Measurements from ENCODE around the gene SMDT1. TPM values are rescaled to one million over a fixed set of nuclear protein-coding genes. Genes with fewer than 3 reads are reported as not detected.

The SMDT1 gene, protein sequence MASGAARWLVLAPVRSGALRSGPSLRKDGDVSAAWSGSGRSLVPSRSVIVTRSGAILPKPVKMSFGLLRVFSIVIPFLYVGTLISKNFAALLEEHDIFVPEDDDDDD
- 10 to 100 TPM; 34.7 to 66.2 TPM for total RNA-seq

- ATAC-seq (replicated peaks), result peak; percentile 92
- H3K9me3 Mint-ChIP-seq, result no peaks in the 10 kb centered on the region
- no peaks in the 10 kb centered on the region for H3K27me3 Mint-ChIP-seq
- peaks cover 9% of the 10 kb centered on the region for H3K4me1 Mint-ChIP-seq
- H3K4me3 Mint-ChIP-seq, result peak within 1 kb of the TSS; percentile 99
- H3K36me3 Mint-ChIP-seq (ENCODE audit: low read depth), result peaks cover 48% of the 10 kb centered on the region
- peak within 1 kb of the TSS; percentile 98 for H3K27ac Mint-ChIP-seq
These were observed at the start of gene SMDT1 for GRCh38 chr22:42079319-42080251. TSS of gene SMDT1 (plus strand) at chr22:42079700. CDS start at chr22:42079769, 69 bp downstream.

DNA sequence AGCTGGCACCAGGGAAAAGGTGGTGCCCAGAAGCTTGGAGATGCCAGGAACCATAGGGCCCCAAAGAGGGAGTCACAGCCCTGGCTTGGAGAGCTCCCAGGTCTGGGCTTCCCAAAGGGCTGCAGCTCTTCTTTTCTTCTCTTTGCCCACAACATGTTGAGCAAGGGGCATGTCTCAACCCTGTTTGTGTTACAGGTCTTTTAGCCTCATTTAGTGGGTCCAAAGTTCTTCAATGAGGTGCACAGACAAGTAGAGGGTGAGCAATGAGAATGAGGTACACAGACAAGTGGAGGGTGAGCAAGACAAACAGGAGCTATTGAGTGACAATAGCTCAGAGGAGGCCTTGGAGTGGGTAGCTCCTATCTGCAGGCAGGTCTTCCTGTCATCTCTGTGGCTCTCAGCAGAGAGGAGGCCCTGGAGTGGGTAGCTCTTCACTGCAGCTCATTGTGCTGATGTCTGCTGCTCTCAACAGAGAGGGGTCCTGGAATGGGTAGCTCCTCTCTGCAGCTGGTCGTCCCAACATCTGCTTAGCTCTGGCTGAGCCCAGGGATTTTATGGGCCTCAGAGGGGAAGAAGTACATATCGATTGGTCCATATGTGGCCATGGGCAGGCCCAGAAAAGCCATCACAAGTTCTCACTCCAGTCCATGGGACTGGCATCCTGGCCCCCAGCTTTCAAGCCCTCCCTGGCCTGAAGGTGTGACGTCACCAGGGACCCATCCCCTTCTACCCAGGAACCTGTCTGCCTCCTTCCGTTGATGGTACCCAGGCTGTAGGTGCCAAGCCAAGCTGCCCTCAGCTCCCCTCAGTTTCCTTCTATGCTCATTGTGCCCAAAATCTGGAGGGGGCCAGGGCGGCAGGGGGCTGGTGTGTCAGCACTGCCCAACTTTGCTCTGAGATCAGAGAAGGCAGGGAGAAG is 46.0 kb upstream of the SMDT1 start:
- H3K27me3 Mint-ChIP-seq, result no peaks in the 10 kb centered on the region
- no peak overlapping the region for H3K27ac Mint-ChIP-seq
- no peak for ATAC-seq (replicated peaks)
- H3K36me3 Mint-ChIP-seq (ENCODE audit: low read depth), result no peaks in the 10 kb centered on the region
- peaks cover 12% of the 10 kb centered on the region for H3K4me1 Mint-ChIP-seq
- H3K9me3 Mint-ChIP-seq, result no peaks in the 10 kb centered on the region
- no peak overlapping the region for H3K4me3 Mint-ChIP-seq

DNA sequence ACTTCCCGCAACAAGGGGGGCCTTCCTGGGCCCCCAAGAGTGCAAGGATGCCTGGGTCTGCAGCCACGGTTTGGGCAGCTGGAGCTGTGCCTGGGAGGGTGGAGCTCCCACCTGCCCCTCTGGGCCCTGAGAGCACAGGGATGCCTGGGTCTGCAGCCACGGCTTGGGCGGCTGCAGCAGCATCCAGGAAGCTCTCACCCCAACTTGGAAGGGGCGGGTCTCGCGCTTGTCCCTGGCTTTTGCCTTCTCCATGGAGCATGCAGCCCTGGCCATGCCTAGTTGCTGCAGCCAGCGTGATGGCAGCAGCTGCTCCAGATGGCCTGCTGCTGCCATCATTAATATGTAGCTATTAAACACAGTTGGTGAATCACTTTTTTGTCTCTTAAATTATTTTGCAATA is 44.2 kb upstream of the SMDT1 start:
- no peaks in the 10 kb centered on the region for H3K36me3 Mint-ChIP-seq (ENCODE audit: low read depth)
- peaks cover 10% of the 10 kb centered on the region for H3K4me1 Mint-ChIP-seq
- H3K27me3 Mint-ChIP-seq, result no peaks in the 10 kb centered on the region
- no peak for ATAC-seq (replicated peaks)
- no peak overlapping the region for H3K4me3 Mint-ChIP-seq
- H3K27ac Mint-ChIP-seq, result no peak overlapping the region
- H3K9me3 Mint-ChIP-seq, result no peaks in the 10 kb centered on the region

DNA sequence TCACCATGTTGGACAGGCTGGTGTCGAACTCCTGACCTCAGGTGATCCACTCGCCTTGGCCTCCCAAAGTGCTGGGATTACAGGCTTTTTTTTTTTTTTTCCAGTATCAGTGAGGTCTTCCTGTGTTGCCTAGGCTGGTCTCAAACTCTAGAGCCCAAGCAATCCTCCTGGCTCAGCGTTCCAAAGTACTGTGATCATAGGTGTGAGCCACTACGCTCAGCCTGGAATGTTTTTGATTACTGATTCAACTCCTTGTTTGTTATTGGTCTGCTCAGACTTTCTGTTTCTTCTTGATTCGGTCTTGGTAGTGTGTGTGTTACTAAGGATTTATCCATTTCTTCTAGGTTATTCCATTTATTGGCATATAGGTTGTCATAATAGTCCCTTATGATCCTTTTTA is 40.2 kb upstream of the SMDT1 start:
- Mint-ChIP-seq H3K4me1 (no peaks in the 10 kb centered on the region), H3K36me3 (ENCODE audit: low read depth) (no peaks in the 10 kb centered on the region), H3K27me3 (no peaks in the 10 kb centered on the region), H3K4me3 (no peak overlapping the region), H3K27ac (no peak overlapping the region), H3K9me3 (peaks cover 4% of the 10 kb centered on the region)
- ATAC-seq (replicated peaks), result no peak

GRCh38 chr22:42041784-42042183 is 37.7 kb upstream of the SMDT1 start:
- H3K4me1 Mint-ChIP-seq, result no peaks in the 10 kb centered on the region
- no peaks in the 10 kb centered on the region for H3K36me3 Mint-ChIP-seq (ENCODE audit: low read depth)
- ATAC-seq (replicated peaks), result no peak
- no peak overlapping the region for H3K27ac Mint-ChIP-seq
- H3K27me3 Mint-ChIP-seq, result no peaks in the 10 kb centered on the region
- no peak overlapping the region for H3K4me3 Mint-ChIP-seq
- peaks cover 4% of the 10 kb centered on the region for H3K9me3 Mint-ChIP-seq

GRCh38 chr22:42050641-42051180 is 28.8 kb upstream of the SMDT1 start:
- Mint-ChIP-seq H3K27ac (no peak overlapping the region), H3K9me3 (no peaks in the 10 kb centered on the region), H3K36me3 (ENCODE audit: low read depth) (no peaks in the 10 kb centered on the region), H3K27me3 (no peaks in the 10 kb centered on the region), H3K4me3 (no peak overlapping the region), H3K4me1 (no peaks in the 10 kb centered on the region)
- ATAC-seq (replicated peaks), result no peak

- ATAC-seq (replicated peaks), result no peak
- Mint-ChIP-seq H3K36me3 (ENCODE audit: low read depth) (peaks cover 6% of the 10 kb centered on the region), H3K4me3 (no peak overlapping the region), H3K27me3 (no peaks in the 10 kb centered on the region), H3K4me1 (no peaks in the 10 kb centered on the region), H3K9me3 (peaks cover 7% of the 10 kb centered on the region), H3K27ac (no peak overlapping the region)
These were observed 26.7 kb upstream of the SMDT1 start for GRCh38 chr22:42052765-42053164.

GRCh38 chr22:42056757-42057511 is 22.6 kb upstream of the SMDT1 start:
- Mint-ChIP-seq H3K4me3 (no peak overlapping the region), H3K27me3 (no peaks in the 10 kb centered on the region), H3K4me1 (no peaks in the 10 kb centered on the region), H3K9me3 (peaks cover 7% of the 10 kb centered on the region), H3K36me3 (ENCODE audit: low read depth) (peaks cover 46% of the 10 kb centered on the region), H3K27ac (no peak overlapping the region)
- ATAC-seq (replicated peaks), result no peak

DNA sequence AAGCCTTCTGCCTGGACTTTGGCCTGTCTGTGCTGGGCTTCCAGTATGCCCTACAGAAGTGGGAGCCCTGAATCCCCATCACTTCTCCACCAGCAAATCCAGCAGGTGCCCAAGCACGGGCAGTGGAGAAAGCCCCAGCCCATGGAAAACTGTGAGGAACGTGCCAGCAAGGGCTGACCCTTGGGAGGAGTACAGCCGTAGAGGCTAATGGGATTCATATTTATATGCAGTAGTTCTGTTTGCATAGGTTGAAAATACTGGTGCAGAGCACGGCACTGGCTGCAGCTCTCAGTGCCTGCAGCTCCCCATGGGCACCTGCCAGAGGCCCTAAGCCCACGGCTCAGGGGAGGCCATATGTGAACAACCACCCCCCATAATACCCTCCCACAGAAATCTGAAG is 19.0 kb upstream of the SMDT1 start:
- Mint-ChIP-seq H3K36me3 (ENCODE audit: low read depth) (peaks cover 74% of the 10 kb centered on the region), H3K4me1 (no peaks in the 10 kb centered on the region), H3K27ac (no peak overlapping the region), H3K4me3 (no peak overlapping the region), H3K27me3 (no peaks in the 10 kb centered on the region), H3K9me3 (peaks cover 7% of the 10 kb centered on the region)
- no peak for ATAC-seq (replicated peaks)

DNA sequence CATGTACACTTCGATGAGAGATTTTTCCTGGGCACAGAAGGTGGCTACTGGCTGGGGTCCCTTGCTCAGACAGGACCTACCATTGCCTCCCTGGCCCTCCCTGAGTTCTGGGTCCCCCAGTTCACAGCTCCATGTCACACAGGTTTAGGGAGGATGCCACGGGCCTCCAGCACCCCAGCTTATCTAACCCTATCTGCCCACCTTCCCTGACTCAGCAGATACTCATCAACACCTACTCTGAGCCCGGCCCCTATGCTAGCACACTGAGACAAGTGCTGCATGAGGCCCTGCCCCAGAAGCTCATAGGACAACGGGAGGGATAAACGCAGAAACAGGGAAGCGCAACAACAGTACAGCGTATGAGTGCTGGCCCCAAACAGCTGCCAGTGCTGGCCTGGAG is 18.5 kb upstream of the SMDT1 start:
- ATAC-seq (replicated peaks), result no peak
- H3K36me3 Mint-ChIP-seq (ENCODE audit: low read depth), result peaks cover 78% of the 10 kb centered on the region
- H3K27ac Mint-ChIP-seq, result no peak overlapping the region
- H3K4me3 Mint-ChIP-seq, result no peak overlapping the region
- no peaks in the 10 kb centered on the region for H3K27me3 Mint-ChIP-seq
- H3K4me1 Mint-ChIP-seq, result no peaks in the 10 kb centered on the region
- peaks cover 7% of the 10 kb centered on the region for H3K9me3 Mint-ChIP-seq

DNA sequence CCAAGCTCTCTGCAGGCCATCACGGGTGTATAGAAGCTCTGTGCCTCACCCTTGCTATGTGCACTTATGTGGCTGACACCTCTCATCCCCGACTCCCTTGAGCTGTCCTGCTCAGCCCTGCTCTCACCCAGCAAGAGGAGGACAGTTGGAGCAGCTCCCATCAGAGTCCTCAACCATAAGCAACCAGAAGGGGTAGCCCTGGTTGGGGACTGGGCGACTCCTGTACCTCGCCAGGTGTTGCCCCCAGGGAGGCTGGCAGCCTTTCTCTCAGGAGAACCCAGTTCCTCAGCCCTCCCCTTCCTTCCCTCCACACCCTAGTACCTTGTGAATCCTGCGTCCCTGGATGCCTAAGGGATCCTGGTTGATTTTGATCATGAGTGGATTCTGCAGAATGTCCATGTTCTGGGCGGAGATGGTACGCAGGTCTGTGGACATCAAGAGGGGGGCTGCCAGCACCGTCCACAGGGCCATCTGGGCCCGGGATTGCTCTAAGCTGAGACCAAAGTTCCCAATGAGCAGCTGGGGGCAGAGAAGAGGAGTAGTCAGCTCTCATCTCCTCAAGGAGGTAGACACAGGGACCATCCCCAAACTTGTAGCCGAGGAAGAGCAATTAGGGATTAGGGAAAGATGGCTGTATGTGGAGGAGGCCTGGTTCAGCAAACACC is 16.9 kb upstream of the SMDT1 start:
- Mint-ChIP-seq H3K36me3 (ENCODE audit: low read depth) (peaks cover 87% of the 10 kb centered on the region), H3K27ac (no peak overlapping the region)
- no peak for ATAC-seq (replicated peaks)

GRCh38 chr22:42064629-42065028 is 14.9 kb upstream of the SMDT1 start:
- no peak for ATAC-seq (replicated peaks)
- Mint-ChIP-seq H3K9me3 (no peaks in the 10 kb centered on the region), H3K27me3 (no peaks in the 10 kb centered on the region), H3K36me3 (ENCODE audit: low read depth) (peaks cover 76% of the 10 kb centered on the region), H3K27ac (peak overlapping the region; percentile 2), H3K4me3 (no peak overlapping the region), H3K4me1 (no peaks in the 10 kb centered on the region)

More for the DNA sequence above, 16.9 kb upstream of the SMDT1 start:
- no peak overlapping the region for H3K4me3 Mint-ChIP-seq
- H3K4me1 Mint-ChIP-seq, result no peaks in the 10 kb centered on the region
- no peaks in the 10 kb centered on the region for H3K27me3 Mint-ChIP-seq
- H3K9me3 Mint-ChIP-seq, result no peaks in the 10 kb centered on the region

GRCh38 chr22:42065438-42066125 is 13.9 kb upstream of the SMDT1 start:
- no peak for ATAC-seq (replicated peaks)
- H3K4me3 Mint-ChIP-seq, result no peak overlapping the region
- no peaks in the 10 kb centered on the region for H3K4me1 Mint-ChIP-seq
- no peaks in the 10 kb centered on the region for H3K9me3 Mint-ChIP-seq
- H3K36me3 Mint-ChIP-seq (ENCODE audit: low read depth), result peaks cover 67% of the 10 kb centered on the region
- H3K27me3 Mint-ChIP-seq, result no peaks in the 10 kb centered on the region
- peak overlapping the region; percentile 2 for H3K27ac Mint-ChIP-seq

All from activated T-helper 17 cell treated with anti-CD3 and anti-CD28 coated beads, Interleukin-2, amount 50 U/mL, for 72 hours (primary cell).